NCI-H1092 (cell line): ENCODE results near the gene OR56B4.

ENCODE experiments used
- DNase-seq: peaks from one replicate; lab custom pipeline; 2025; lab: John Stamatoyannopoulos, UW

OR56B4 gene

GRCh38 chr11:6151117-6151516, 43.6 kb downstream of the OR56B4 start:
- DNase-seq: no peak

GRCh38 chr11:6152126-6152525, 44.6 kb downstream of the OR56B4 start:
- no peak for DNase-seq

GRCh38 chr11:6156628-6157359, 49.3 kb downstream of the OR56B4 start:
- DNase-seq: no peak
